Measurements from ENCODE around the gene ZC3H13.

GRCh38 chr13:45931211-45931610 lies 121.3 kb downstream of the ZC3H13 start:
- TF ChIP-seq GATA3 (IDR thresholded peaks at IDR 0.05; ENCODE audit: low read depth, low read length) (no peak), GATA2 (IDR thresholded peaks at IDR 0.05; ENCODE audit: low read depth, low read length) (no peak)
